ENCODE results near the gene REXO1. TPM values are rescaled to one million over a fixed set of nuclear protein-coding genes. Genes with fewer than 3 reads are reported as not detected.

The REXO1 gene
- total and polyA plus RNA-seq, 9 of the 15 experiments (the other 6 are each of a cell fraction or from before 2014, with no cell fraction given) = 0.04 to 63.3 (median 15.8) TPM

GRCh38 chr19:1863638-1864479, 15.6 kb upstream of the REXO1 start (continued):
- TF ChIP-seq ZNF239 (CRISPR knock-in tag; IDR thresholded peaks at IDR 0.05) (no peak), MIER1 (IDR thresholded peaks at IDR 0.05; ENCODE audit: low read depth) (no peak), EZH2 (IDR thresholded peaks at IDR 0.05; ENCODE audit: borderline replicate concordance, low read depth, low read length) (no peak), EGR1 (conservative IDR thresholded peaks at IDR 0.05) (peak; percentile 80), SETDB1 (IDR thresholded peaks at IDR 0.05; ENCODE audit: low read length) (no peak), TBP (optimal IDR thresholded peaks at IDR 0.05; ENCODE audit: low read depth, low read length) (peak; percentile 42), MCM3 (IDR thresholded peaks at IDR 0.05) (no peak), L3MBTL2 (IDR thresholded peaks at IDR 0.05) (peak; percentile 78), ZHX1 (conservative IDR thresholded peaks at IDR 0.05; ENCODE audit: low read length) (no peak), SPI1 (IDR thresholded peaks at IDR 0.05; ENCODE audit: borderline replicate concordance, low read depth, low read length) (peak; percentile 7; the same call in 1 of the 2 replicates), TCF7 (IDR thresholded peaks at IDR 0.05; ENCODE audit: borderline replicate concordance) (no peak), ZNF212 (CRISPR knock-in tag; IDR thresholded peaks at IDR 0.05) (no peak), CBFA2T2 (conservative IDR thresholded peaks at IDR 0.05) (peak; percentile 29), ZNF274 (IDR thresholded peaks at IDR 0.05; ENCODE audit: borderline replicate concordance, low read depth, low read length) (no peak), RAD51 (IDR thresholded peaks at IDR 0.05; ENCODE audit: borderline replicate concordance, low read depth) (peak; percentile 78), TAF9B (IDR thresholded peaks at IDR 0.05; ENCODE audit: partially characterized antibody) (no peak), ZNF436 (CRISPR knock-in tag; IDR thresholded peaks at IDR 0.05) (no peak)
- TF ChIP-seq, protein P1, sequence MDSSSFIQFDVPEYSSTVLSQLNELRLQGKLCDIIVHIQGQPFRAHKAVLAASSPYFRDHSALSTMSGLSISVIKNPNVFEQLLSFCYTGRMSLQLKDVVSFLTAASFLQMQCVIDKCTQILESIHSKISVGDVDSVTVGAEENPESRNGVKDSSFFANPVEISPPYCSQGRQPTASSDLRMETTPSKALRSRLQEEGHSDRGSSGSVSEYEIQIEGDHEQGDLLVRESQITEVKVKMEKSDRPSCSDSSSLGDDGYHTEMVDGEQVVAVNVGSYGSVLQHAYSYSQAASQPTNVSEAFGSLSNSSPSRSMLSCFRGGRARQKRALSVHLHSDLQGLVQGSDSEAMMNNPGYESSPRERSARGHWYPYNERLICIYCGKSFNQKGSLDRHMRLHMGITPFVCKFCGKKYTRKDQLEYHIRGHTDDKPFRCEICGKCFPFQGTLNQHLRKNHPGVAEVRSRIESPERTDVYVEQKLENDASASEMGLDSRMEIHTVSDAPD (CRISPR knock-in tag; IDR thresholded peaks at IDR 0.05) = no peak
- TF ChIP-seq, protein P2, sequence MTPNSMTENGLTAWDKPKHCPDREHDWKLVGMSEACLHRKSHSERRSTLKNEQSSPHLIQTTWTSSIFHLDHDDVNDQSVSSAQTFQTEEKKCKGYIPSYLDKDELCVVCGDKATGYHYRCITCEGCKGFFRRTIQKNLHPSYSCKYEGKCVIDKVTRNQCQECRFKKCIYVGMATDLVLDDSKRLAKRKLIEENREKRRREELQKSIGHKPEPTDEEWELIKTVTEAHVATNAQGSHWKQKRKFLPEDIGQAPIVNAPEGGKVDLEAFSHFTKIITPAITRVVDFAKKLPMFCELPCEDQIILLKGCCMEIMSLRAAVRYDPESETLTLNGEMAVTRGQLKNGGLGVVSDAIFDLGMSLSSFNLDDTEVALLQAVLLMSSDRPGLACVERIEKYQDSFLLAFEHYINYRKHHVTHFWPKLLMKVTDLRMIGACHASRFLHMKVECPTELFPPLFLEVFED (CRISPR knock-in tag; conservative IDR thresholded peaks at IDR 0.05) = 0 out of 2 replicates have a peak, but pooled peaks have one; percentile 68
- TF ChIP-seq, protein P3, sequence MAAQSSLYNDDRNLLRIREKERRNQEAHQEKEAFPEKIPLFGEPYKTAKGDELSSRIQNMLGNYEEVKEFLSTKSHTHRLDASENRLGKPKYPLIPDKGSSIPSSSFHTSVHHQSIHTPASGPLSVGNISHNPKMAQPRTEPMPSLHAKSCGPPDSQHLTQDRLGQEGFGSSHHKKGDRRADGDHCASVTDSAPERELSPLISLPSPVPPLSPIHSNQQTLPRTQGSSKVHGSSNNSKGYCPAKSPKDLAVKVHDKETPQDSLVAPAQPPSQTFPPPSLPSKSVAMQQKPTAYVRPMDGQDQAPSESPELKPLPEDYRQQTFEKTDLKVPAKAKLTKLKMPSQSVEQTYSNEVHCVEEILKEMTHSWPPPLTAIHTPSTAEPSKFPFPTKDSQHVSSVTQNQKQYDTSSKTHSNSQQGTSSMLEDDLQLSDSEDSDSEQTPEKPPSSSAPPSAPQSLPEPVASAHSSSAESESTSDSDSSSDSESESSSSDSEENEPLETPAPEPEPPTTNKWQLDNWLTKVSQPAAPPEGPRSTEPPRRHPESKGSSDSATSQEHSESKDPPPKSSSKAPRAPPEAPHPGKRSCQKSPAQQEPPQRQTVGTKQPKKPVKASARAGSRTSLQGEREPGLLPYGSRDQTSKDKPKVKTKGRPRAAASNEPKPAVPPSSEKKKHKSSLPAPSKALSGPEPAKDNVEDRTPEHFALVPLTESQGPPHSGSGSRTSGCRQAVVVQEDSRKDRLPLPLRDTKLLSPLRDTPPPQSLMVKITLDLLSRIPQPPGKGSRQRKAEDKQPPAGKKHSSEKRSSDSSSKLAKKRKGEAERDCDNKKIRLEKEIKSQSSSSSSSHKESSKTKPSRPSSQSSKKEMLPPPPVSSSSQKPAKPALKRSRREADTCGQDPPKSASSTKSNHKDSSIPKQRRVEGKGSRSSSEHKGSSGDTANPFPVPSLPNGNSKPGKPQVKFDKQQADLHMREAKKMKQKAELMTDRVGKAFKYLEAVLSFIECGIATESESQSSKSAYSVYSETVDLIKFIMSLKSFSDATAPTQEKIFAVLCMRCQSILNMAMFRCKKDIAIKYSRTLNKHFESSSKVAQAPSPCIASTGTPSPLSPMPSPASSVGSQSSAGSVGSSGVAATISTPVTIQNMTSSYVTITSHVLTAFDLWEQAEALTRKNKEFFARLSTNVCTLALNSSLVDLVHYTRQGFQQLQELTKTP (IDR thresholded peaks at IDR 0.05; ENCODE audit: low read depth in 1 of 2, partially characterized antibody in 2 of 2) = peak in 1 of 2 experiments; percentile 20

Measured in K562 (cell line).